HCT116 (cell line): ENCODE data around the gene TXNL4B. TPM values are rescaled to one million over a fixed set of nuclear protein-coding genes. Genes with fewer than 3 reads are reported as not detected.

Experiments
- ATAC-seq: fragments of 200-7000 bp; cut with Tn5 transposase; 2 replicates; pipeline ENCODE4 v1.9.1; 2020; ENCODE audit warnings: mild to moderate bottlenecking, moderate library complexity
- BruUV-seq: library from RNA; stranded (reverse); fragments of 400-500 nt; replicated peaks from 2 replicates; lab custom pipeline; 2021; lab: Mats Ljungman, UMichigan
- CTCF ChIA-PET: fragments of 300-600 bp; sonication (Branson Sonifier 250); formaldehyde crosslinking; loops from one replicate; lab custom pipeline; 2021; ENCODE audit warnings: antibody characterized with exemption; lab: Charles Lee
- POLR2A ChIA-PET: fragments of 300-600, 350-600 bp; sonication (Branson Sonifier 250); formaldehyde crosslinking; loops from one replicate; lab custom pipeline; 2021; ENCODE audit warnings: antibody characterized with exemption; lab: Charles Lee
- RAD21 ChIA-PET, 2 experiments: fragments of 300-600 bp; sonication (Branson Sonifier 250); formaldehyde crosslinking; loops; one replicate each; lab custom pipeline; 2023; ENCODE audit warnings: low total read pairs in 2 of 2; ENCODE audit not compliant: uncharacterized antibody in 2 of 2, unreplicated experiment in 2 of 2, low non-redundant PET in 1 of 2; lab: Charles Lee
- DNase-seq: peaks from one replicate; pipeline ENCODE4 v3.0.0-alpha.2; 2010; ENCODE audit warnings: low read depth, low spot score
- H2AFZ ChIP-seq: fragments of 200-600 bp; shearing (Covaris generic), sonication (generic); 2 replicates; pipeline ENCODE4 v1.6.1; 2017; ENCODE audit warnings: low read depth, mixed run types, mixed read lengths, antibody characterized with exemption, low read length; ENCODE audit not compliant: poor library complexity, severe bottlenecking
- H3K27ac ChIP-seq: 2 replicates; pipeline ENCODE4 v1.5.1; 2012; ENCODE audit warnings: low read depth, low read length
- H3K27me3 ChIP-seq: fragments of 200-600 bp; sonication (generic); 2 replicates; pipeline ENCODE4 v1.6.1; 2016; ENCODE audit warnings: mixed run types, low read length, mixed read lengths; ENCODE audit not compliant: insufficient read depth
- H3K36me3 ChIP-seq, 2 experiments: fragments of 200-500 bp in 1 of 2; fragments of 200-600 bp in 1 of 2; sonication (Bioruptor generic) in 1 of 2; sonication (generic) in 1 of 2; 2 replicates each; pipeline versions ENCODE4 v1.5.1 to v1.6.1; 2014 to 2016; ENCODE audit warnings: low read length in 2 of 2, inconsistent platforms in 1 of 2, mixed read lengths in 1 of 2, mixed run types in 1 of 2; ENCODE audit not compliant: insufficient read depth in 2 of 2, control insufficient read depth in 1 of 2
- H3K4me1 ChIP-seq, 2 experiments: fragments of 200-600 bp in 1 of 2; sonication (generic) in 1 of 2; 2 replicates each; pipeline versions ENCODE4 v1.5.1 to v1.6.1; 2012 to 2017; ENCODE audit warnings: low read length in 2 of 2, inconsistent platforms in 1 of 2, mild to moderate bottlenecking in 1 of 2, mixed read lengths in 1 of 2, mixed run types in 1 of 2, moderate library complexity in 1 of 2; ENCODE audit not compliant: insufficient read depth in 2 of 2, control insufficient read depth in 1 of 2
- H3K4me2 ChIP-seq: fragments of 200-600 bp; sonication (generic); 2 replicates; pipeline ENCODE4 v1.6.1; 2017; ENCODE audit warnings: mixed run types, low read length, mixed read lengths
- H3K4me3 ChIP-seq, 2 experiments: fragments of 200-600 bp in 1 of 2; sonication (generic) in 1 of 2; replicated peaks in 1 of 2; 2 replicates each; pipeline ENCODE4 v1.5.1; 2011 to 2016; ENCODE audit warnings: low read length in 2 of 2, control low read depth in 1 of 2, low read depth in 1 of 2, mild to moderate bottlenecking in 1 of 2, mixed read lengths in 1 of 2, mixed run types in 1 of 2
- H3K79me2 ChIP-seq: fragments of 200-600 bp; sonication (generic); 2 replicates; pipeline ENCODE4 v1.6.1; 2017; ENCODE audit warnings: mild to moderate bottlenecking, mixed run types, low read length, moderate library complexity, mixed read lengths; ENCODE audit not compliant: insufficient read depth
- H3K9ac ChIP-seq: fragments of 200-600 bp; sonication (generic); 2 replicates; pipeline ENCODE4 v1.6.1; 2016; ENCODE audit warnings: low read length, mixed read lengths
- H3K9me2 ChIP-seq: fragments of 200-600 bp; sonication (generic), shearing (Covaris generic); 2 replicates; pipeline ENCODE4 v1.6.1; 2017; ENCODE audit warnings: mixed run types, mild to moderate bottlenecking, moderate library complexity; ENCODE audit not compliant: insufficient read depth
- H3K9me3 ChIP-seq, 2 experiments: fragments of 200-500 bp in 1 of 2; fragments of 200-600 bp in 1 of 2; sonication (Bioruptor generic) in 1 of 2; sonication (generic) in 1 of 2; 2 replicates each; pipeline ENCODE4 v1.6.1; 2014 to 2017; ENCODE audit warnings: low read length in 2 of 2, mixed read lengths in 2 of 2, inconsistent platforms in 1 of 2, low read depth in 1 of 2, mild to moderate bottlenecking in 1 of 2, mixed run types in 1 of 2, moderate library complexity in 1 of 2; ENCODE audit not compliant: control insufficient read depth in 1 of 2, insufficient read depth in 1 of 2
- H4K20me1 ChIP-seq: fragments of 200-600 bp; sonication (generic), shearing (Covaris generic); 2 replicates; pipeline ENCODE4 v1.6.1; 2017; ENCODE audit warnings: mixed run types, mild to moderate bottlenecking, moderate library complexity; ENCODE audit not compliant: insufficient read depth
- CTCF ChIP-seq, 3 experiments: fragments of 200-600 bp in 1 of 3; sonication (generic) in 1 of 3; IDR thresholded peaks in 2 of 3; conservative IDR thresholded peaks in 1 of 3; 2 replicates each; pipeline ENCODE4 v1.5.1; 2012 to 2017; ENCODE audit warnings: low read depth in 2 of 3, low read length in 2 of 3, antibody characterized with exemption in 1 of 3, borderline replicate concordance in 1 of 3, control low read depth in 1 of 3, mild to moderate bottlenecking in 1 of 3, mixed read lengths in 1 of 3, mixed run types in 1 of 3, moderate library complexity in 1 of 3; ENCODE audit not compliant: insufficient read depth in 1 of 3
- EGR1 ChIP-seq: IDR thresholded peaks from 2 replicates; pipeline ENCODE4 v1.6.1; 2012; ENCODE audit warnings: low read depth
- FOSL1 ChIP-seq: IDR thresholded peaks from 2 replicates; pipeline ENCODE4 v1.6.1; 2012; ENCODE audit warnings: low read depth
- MAX ChIP-seq: IDR thresholded peaks from 2 replicates; pipeline ENCODE4 v1.6.1; 2012
- RAD21 ChIP-seq: IDR thresholded peaks from 2 replicates; pipeline ENCODE4 v1.6.1; 2012; ENCODE audit warnings: low read depth, mild to moderate bottlenecking
- SP1 ChIP-seq: IDR thresholded peaks from 2 replicates; pipeline ENCODE4 v1.6.1; 2012; ENCODE audit warnings: low read depth
- TCF7L2 ChIP-seq: IDR thresholded peaks from 2 replicates; pipeline ENCODE4 v1.7.0; 2011; ENCODE audit warnings: borderline replicate concordance, inconsistent platforms; ENCODE audit not compliant: insufficient read depth, insufficient read length; ENCODE audit errors: extremely low read depth
- intact Hi-C: fragments of 100-400 bp; cut with micrococcal nuclease; formaldehyde crosslinking; loops from 2 replicates; pipeline ENCODE4 v1.10.0; 2022
- total RNA-seq: library from RNA; stranded (reverse); gene quantifications from one replicate; pipeline ENCODE4 v1.2.1, GENCODE V29; 2021; ENCODE audit not compliant: unreplicated experiment

TXNL4B gene
- total RNA-seq, 1 experiment from 2014 or later, result 15.5 TPM

- no peaks in the 10 kb centered on the region for H3K9me2 ChIP-seq
- no peak overlapping the region for H3K4me2 ChIP-seq
- no peak overlapping the region for H3K27ac ChIP-seq
- ATAC-seq (no peak), DNase-seq (no peak)
- CTCF ChIA-PET, result no interaction called here
- no peaks in the 10 kb centered on the region for H3K9me3 ChIP-seq
- H3K79me2 ChIP-seq, result no peaks in the 10 kb centered on the region
- POLR2A ChIA-PET, result no interaction called here
- no peaks in the 10 kb centered on the region for H4K20me1 ChIP-seq
- H3K4me3 ChIP-seq, result no peak overlapping the region
- no peak overlapping the region for H2AFZ ChIP-seq
- RAD21 ChIA-PET, result no interaction called here
- H3K36me3 ChIP-seq, result no peaks in the 10 kb centered on the region
- intact Hi-C loops, result no loop called here
- no peak for TF ChIP-seq FOSL1
- TF ChIP-seq TCF7L2, result no peak
- TF ChIP-seq MAX, result no peak
- TF ChIP-seq SP1, result no peak
- no TSS peak for BruUV-seq
- H3K9ac ChIP-seq, result no peak overlapping the region
- H3K27me3 ChIP-seq, result peaks cover 12% of the 10 kb centered on the region
- H3K4me1 ChIP-seq, result no peaks in the 10 kb centered on the region
Measured at GRCh38 chr16:72068930-72069329, 24.5 kb downstream of the TXNL4B start.

GRCh38 chr16:72066747-72067146, 26.7 kb downstream of the TXNL4B start:
- CTCF ChIA-PET, result interaction anchor here (0.6 to 1.2 kb wide), 6 partner anchors 13 to 1968 kb away, joined by 3 to 7 read pairs (median 4); partner anchors contain the start of genes DHX38 and TXNL4B
- POLR2A ChIA-PET, result no interaction called here
- peak; percentile 13 for DNase-seq
- RAD21 ChIA-PET, result no interaction called here
- no peaks in the 10 kb centered on the region for H3K36me3 ChIP-seq
- H3K9ac ChIP-seq, result no peak overlapping the region
- no peaks in the 10 kb centered on the region for H3K79me2 ChIP-seq
- no peak overlapping the region for H3K27ac ChIP-seq
- H2AFZ ChIP-seq, result no peak overlapping the region
- intact Hi-C loops, result loop anchor here (1.0 kb wide), 1 partner anchor 33 kb away; no protein-coding TSS in a partner anchor
- BruUV-seq, result no TSS peak
- no peaks in the 10 kb centered on the region for H3K9me3 ChIP-seq
- no peaks in the 10 kb centered on the region for H3K4me1 ChIP-seq
- H3K4me2 ChIP-seq, result no peak overlapping the region
- H3K4me3 ChIP-seq, result no peak overlapping the region
- peak; percentile 53 to 64 (median 56); a peak in 5 of 6 replicates for TF ChIP-seq CTCF (IDR thresholded peaks at IDR 0.05 in 2 of 3, conservative IDR thresholded peaks at IDR 0.05 in 1 of 3; ENCODE audit: borderline replicate concordance in 1 of 3, insufficient read depth in 1 of 3, low read depth in 2 of 3, low read length in 2 of 3)
- peak; percentile 72 for TF ChIP-seq RAD21
- no peak for TF ChIP-seq EGR1
- H3K9me2 ChIP-seq, result no peaks in the 10 kb centered on the region
- ATAC-seq, result peak; percentile 79
- H4K20me1 ChIP-seq, result no peaks in the 10 kb centered on the region
- peaks cover 20% of the 10 kb centered on the region for H3K27me3 ChIP-seq
